MCF 10A (cell line): ENCODE measurements around the gene SAMD10. TPM values are rescaled to one million over a fixed set of nuclear protein-coding genes. Genes with fewer than 3 reads are reported as not detected.

Experiments used
- BruUV-seq: library from RNA; stranded (reverse); fragments of 400-500 nt; replicated peaks from 2 replicates; lab custom pipeline; 2021; lab: Mats Ljungman, UMichigan
- CTCF ChIA-PET: fragments of 300-600 bp; sonication (Branson Sonifier 250); formaldehyde crosslinking; extraction: SDS; loops from one replicate; lab custom pipeline; 2021; ENCODE audit warnings: antibody characterized with exemption, inconsistent platforms; lab: Yijun Ruan, JAX
- POLR2A ChIA-PET: fragments of 300-600, 350-650 bp; sonication (Branson Sonifier 250); formaldehyde crosslinking; extraction: SDS; loops from one replicate; lab custom pipeline; 2020; ENCODE audit warnings: antibody characterized with exemption, inconsistent platforms; lab: Yijun Ruan, JAX
- DNase-seq: peaks from one replicate; pipeline ENCODE4 v3.0.0-alpha.2; 2018; ENCODE audit not compliant: unreplicated experiment
- H3K27ac Mint-ChIP-seq: one replicate; pipeline ENCODE4 v1.8.0; 2022; ENCODE audit warnings: mild to moderate bottlenecking, low read depth, mixed read lengths; ENCODE audit not compliant: unreplicated experiment
- H3K27me3 Mint-ChIP-seq: one replicate; pipeline ENCODE4 v1.8.0; 2022; ENCODE audit warnings: mixed read lengths; ENCODE audit not compliant: insufficient read depth, unreplicated experiment
- H3K36me3 Mint-ChIP-seq: one replicate; pipeline ENCODE4 v1.8.0; 2022; ENCODE audit warnings: mild to moderate bottlenecking, moderate library complexity, mixed read lengths; ENCODE audit not compliant: insufficient read depth, unreplicated experiment
- H3K4me1 Mint-ChIP-seq: one replicate; pipeline ENCODE4 v1.8.0; 2022; ENCODE audit warnings: mixed read lengths; ENCODE audit not compliant: insufficient read depth, unreplicated experiment
- H3K4me3 Mint-ChIP-seq: one replicate; pipeline ENCODE4 v1.8.0; 2022; ENCODE audit warnings: mild to moderate bottlenecking, moderate library complexity, mixed read lengths; ENCODE audit not compliant: unreplicated experiment
- H3K9me3 Mint-ChIP-seq: one replicate; pipeline ENCODE4 v1.8.0; 2022; ENCODE audit warnings: mixed read lengths; ENCODE audit not compliant: unreplicated experiment
- intact Hi-C: fragments of 100-400 bp; cut with micrococcal nuclease; formaldehyde crosslinking; loops from 2 replicates; pipeline ENCODE4 v1.14.1; 2022
- total RNA-seq: library from RNA; stranded (reverse); gene quantifications from 2 replicates; pipeline ENCODE4 v1.2.3, GENCODE V29; 2022
- TF ChIP-seq, protein P1 (sequence below): fragments of 200-600 bp; IDR thresholded peaks from one replicate; pipeline ENCODE4 v1.8.0; 2022; ENCODE audit warnings: antibody characterized with exemption, mild to moderate bottlenecking; ENCODE audit not compliant: unreplicated experiment

Gene SAMD10
- total RNA-seq, 1 experiment from 2014 or later: 4.4 TPM

DNA sequence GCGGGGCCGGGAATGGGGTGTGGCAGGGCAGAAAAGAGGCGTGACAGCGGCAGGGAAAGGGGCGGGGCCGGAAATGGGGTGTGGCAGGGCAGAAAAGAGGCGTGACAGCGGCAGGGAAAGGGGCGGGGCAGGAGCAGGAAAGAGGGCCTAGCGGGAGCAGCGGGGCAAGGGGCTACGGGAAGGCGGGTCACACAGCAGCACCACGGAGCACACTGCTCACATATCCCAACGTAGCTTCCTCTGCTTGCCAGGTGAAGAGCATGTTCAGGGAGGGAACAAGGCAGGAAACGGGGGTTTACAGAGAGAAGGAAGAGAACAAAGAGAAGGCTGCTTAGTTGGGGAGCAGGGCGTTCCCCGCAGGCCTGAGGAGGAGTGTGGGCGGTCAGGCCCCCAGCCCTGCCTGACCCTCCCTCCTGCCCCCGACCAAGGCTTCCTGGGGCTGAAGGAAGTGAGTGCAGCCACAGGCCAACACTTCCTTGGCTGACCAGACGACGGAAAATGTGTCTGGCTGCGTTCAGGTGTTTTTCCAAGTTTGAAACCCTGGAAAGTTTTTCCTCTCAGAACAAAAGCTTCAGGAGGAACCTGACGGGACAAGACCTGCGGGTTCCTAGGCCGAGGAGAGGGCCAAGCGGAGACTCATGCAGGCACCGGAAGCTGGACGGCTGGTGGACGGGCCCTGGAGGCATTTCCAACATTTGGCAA lies 37.0 kb downstream of the SAMD10 start:
- Mint-ChIP-seq H3K27me3 (no peaks in the 10 kb centered on the region), H3K36me3 (peaks cover 59% of the 10 kb centered on the region), H3K27ac (no peak overlapping the region), H3K4me3 (no peak overlapping the region), H3K4me1 (no peaks in the 10 kb centered on the region), H3K9me3 (no peaks in the 10 kb centered on the region)
- no TSS peak for BruUV-seq
- ChIA-PET POLR2A (interaction anchor here (1.8 kb wide), 1 partner anchor 77 kb away, joined by 7 read pairs; the partner anchor contains the start of gene TPD52L2), CTCF (no interaction called here)
- intact Hi-C loops: no loop called here
- TF ChIP-seq, protein P1, sequence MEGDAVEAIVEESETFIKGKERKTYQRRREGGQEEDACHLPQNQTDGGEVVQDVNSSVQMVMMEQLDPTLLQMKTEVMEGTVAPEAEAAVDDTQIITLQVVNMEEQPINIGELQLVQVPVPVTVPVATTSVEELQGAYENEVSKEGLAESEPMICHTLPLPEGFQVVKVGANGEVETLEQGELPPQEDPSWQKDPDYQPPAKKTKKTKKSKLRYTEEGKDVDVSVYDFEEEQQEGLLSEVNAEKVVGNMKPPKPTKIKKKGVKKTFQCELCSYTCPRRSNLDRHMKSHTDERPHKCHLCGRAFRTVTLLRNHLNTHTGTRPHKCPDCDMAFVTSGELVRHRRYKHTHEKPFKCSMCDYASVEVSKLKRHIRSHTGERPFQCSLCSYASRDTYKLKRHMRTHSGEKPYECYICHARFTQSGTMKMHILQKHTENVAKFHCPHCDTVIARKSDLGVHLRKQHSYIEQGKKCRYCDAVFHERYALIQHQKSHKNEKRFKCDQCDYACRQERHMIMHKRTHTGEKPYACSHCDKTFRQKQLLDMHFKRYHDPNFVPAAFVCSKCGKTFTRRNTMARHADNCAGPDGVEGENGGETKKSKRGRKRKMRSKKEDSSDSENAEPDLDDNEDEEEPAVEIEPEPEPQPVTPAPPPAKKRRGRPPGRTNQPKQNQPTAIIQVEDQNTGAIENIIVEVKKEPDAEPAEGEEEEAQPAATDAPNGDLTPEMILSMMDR: no peak
- DNase-seq: peak; percentile 27

DNA sequence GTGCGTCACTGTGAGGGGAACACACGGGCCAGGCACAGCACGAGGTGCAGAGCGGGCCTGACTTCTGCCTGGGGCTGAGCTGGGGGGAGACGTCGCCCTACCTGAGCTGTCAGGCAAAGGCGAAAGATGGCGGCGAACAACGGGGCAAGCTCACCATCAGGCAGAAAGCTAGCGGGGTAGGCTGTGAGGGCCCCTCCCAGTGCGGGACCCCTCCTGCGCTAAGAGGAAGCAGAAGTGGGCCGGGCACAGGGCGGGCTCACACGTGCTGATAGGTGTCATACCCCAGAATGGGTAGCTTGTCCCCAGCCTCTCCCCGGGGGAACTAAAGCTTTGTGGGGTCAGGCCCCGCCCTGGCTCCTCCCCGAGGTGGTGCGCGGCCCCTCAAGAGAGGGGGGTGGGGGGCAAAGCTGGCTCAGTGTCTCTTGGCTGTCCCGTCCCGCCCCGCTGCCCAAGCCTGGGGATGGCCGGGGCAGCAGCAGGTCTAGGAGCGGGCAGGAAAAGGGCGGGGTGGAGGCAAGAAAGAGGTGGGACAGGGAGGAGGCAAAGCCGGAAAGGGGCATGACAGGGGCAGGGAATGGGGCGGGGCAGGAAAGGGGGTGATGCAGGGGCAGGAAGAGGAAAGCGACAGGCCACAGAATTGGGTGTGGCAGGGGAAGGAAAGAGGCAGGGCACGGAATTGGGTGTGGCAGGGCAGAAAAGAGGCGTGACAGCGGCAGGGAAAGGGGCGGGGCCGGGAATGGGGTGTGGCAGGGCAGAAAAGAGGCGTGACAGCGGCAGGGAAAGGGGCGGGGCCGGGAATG lies 38.0 kb downstream of the SAMD10 start:
- DNase-seq: peak; percentile 74
- ChIA-PET POLR2A (interaction anchor here (0.7 kb wide), 2 partner anchors 155 to 420 kb away, joined by 3 to 4 read pairs; no protein-coding TSS in a partner anchor), CTCF (interaction anchor here (0.8 to 1.0 kb wide), 2 partner anchors 30 to 178 kb away, joined by 3 to 4 read pairs; no protein-coding TSS in a partner anchor)
- intact Hi-C loops: no loop called here
- Mint-ChIP-seq H3K27me3 (no peaks in the 10 kb centered on the region), H3K36me3 (peaks cover 69% of the 10 kb centered on the region), H3K27ac (no peak overlapping the region), H3K4me3 (no peak overlapping the region), H3K4me1 (no peaks in the 10 kb centered on the region), H3K9me3 (no peaks in the 10 kb centered on the region)
- no TSS peak for BruUV-seq
- TF ChIP-seq, protein P1: no peak

DNA sequence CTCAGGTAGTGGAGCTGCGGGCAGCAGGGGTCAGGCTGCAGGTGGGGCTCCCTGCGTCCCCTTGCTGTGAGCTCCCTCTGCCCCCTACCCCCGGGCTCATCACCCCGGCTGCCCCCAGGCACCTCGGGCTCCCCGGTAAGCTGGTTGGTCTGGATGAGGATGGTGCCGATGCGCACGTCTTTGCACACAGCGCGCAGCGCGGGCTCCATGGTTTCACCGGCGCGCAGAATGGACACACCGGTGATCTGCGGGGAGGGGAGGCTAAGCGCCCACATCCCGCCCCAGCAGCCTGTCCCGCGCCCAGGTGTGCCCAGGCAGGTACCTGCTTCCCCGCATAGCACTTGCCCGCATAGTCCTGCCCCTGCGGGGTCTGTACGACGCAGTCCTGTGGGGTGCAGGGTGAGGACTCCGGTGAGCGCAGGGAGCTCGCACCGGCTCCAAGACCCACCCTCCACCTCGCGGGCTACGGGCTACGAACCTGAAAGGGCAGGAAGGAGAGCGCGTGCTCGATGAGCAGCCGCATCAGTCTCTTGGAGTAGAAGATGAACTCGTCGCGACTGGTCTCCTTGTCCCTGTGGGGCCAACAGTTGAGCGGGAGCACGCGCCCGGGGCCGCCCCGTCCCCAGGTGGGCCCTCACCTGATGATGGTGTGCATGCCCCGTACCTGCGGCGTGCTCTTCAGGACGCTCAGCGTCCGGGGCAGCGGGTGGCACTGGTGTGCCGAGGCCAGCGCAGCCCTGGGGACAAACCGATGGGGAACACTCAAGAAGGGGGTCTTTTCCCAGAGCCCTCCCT lies 38.8 kb downstream of the SAMD10 start:
- Mint-ChIP-seq H3K9me3 (no peaks in the 10 kb centered on the region), H3K36me3 (peaks cover 70% of the 10 kb centered on the region), H3K27me3 (no peaks in the 10 kb centered on the region), H3K27ac (no peak overlapping the region), H3K4me3 (no peak overlapping the region), H3K4me1 (no peaks in the 10 kb centered on the region)
- no peak for DNase-seq
- CTCF ChIA-PET: interaction anchor here (0.8 to 1.0 kb wide), 2 partner anchors 30 to 179 kb away, joined by 3 to 4 read pairs; no protein-coding TSS in a partner anchor
- BruUV-seq: no TSS peak
- POLR2A ChIA-PET: interaction anchor here (0.7 to 0.9 kb wide), 3 partner anchors 76 to 419 kb away, joined by 3 to 5 read pairs (median 3); partner anchors contain the start of gene TPD52L2
- intact Hi-C loops: no loop called here
- TF ChIP-seq, protein P1: no peak
